Measurements from ENCODE around the gene OR10A4.
"Not testable (repeated sequence)": the region's sequence is repeated elsewhere in the genome, so short reads cannot be mapped to it uniquely, and the experiment has no call there.

Gene OR10A4, protein sequence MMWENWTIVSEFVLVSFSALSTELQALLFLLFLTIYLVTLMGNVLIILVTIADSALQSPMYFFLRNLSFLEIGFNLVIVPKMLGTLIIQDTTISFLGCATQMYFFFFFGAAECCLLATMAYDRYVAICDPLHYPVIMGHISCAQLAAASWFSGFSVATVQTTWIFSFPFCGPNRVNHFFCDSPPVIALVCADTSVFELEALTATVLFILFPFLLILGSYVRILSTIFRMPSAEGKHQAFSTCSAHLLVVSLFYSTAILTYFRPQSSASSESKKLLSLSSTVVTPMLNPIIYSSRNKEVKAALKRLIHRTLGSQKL

GRCh38 chr11:6876325-6876724, at the start of gene OR10A4:
Gene OR10A4 (plus strand): TSS chr11:6876625. CDS start chr11:6876648, 23 bp downstream.
- no peak for DNase-seq (ENCODE audit: low spot score)

DNA sequence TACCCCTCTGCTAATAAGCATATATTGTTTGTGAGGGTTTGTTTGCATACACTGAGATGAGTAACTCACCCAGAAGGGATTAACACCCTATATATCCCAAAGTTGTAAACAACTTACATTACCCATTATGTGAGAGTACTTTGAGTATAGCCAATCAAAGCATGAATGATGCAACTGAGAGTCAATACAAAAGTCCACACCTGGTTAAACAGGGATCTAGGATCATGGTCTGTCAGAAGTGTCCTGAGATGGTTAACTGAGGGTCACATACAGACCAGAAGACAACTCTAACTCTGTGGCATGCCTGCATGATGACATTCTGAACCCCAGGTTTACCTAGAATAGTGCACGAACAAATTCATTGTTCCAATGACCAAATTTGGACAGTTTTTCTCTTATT, 48.3 kb upstream of the OR10A4 start:
- DNase-seq (ENCODE audit: low spot score), result no peak

GRCh38 chr11:6833356-6833755, 43.1 kb upstream of the OR10A4 start:
- DNase-seq (ENCODE audit: low spot score), result no peak

DNA sequence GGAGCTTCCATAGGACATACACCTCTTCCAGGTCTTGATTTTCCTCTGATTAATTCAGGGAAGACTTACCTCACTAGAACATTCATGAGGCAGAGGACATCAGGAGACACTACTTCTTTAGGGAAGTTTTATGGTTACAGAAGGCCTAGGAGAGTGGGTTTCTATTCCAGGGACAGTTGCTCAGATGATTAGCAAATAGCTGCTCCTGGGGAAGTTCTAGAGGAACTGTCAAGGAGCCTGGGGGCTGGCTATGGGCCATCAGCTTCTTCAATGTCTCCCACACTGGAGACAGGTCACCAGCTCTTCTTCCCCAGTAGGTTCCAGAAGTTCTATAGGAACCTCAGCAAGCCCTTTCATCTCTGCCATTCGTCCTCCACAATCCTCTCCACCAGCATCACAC, 42.4 kb upstream of the OR10A4 start:
- no peak for DNase-seq (ENCODE audit: low spot score)

DNA sequence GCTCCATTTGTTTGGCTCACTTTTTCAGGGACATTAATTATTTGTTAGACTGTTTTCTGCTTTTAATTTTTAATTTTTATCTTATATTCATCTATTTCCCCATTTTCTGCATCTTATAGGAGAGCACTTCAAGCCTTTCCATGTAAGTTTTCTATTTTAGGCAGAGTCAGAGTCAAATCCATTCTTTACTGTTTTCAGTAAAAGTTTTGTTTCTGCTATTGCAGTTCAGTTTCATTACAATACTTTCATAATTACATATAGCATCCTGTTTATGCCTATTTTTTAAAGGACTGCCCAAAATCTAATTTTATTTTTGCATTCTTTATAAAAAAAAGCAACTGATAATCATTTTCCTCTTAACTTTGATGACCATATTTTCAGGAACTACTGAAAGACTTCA, 34.7 kb upstream of the OR10A4 start:
- DNase-seq (ENCODE audit: low spot score), result no peak

GRCh38 chr11:6843670-6844069, 32.8 kb upstream of the OR10A4 start:
- DNase-seq (ENCODE audit: low spot score), result no peak

DNA sequence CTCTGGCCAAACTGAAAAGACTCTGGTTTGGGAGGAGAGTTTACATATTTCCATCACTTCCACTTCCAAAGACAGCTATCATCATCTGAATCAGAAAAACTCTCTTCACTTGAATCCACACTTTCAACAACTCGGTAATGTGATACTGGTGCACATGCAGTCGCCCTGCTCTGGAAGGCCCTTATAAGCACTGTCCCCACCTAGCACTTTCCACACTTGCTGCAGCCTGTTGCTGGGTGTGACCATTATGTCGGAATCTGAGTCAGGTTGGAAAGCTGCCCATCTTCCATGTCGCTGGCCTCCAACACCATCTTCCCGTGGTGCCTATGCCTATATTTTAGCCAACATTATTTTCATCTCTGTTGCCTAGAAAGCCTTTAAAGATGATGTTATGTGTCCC, 32.1 kb upstream of the OR10A4 start:
- no peak for DNase-seq (ENCODE audit: low spot score)

DNA sequence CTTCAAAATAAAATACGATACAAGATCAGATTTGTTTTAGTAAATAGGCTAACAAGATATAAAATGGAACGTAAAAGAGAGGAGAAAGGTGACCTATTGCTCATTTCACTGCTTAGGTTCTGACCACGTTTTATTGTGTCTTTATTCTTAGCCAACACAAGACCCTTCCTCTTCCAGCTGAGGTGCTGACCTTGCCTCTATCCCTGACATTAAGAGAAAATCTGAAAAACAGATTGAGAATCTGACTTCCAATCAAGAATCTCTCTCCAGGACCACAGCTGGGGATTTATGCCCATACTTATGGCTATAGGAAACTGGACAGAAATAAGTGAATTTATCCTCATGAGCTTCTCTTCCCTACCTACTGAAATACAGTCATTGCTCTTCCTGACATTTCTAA, 31.0 kb upstream of the OR10A4 start, which contains the start of gene OR10A5:
TSS of gene OR10A5 (plus strand) at position 301 of the 400 bp plus-strand sequence. CDS start at position 301, 0 bp downstream.
- DNase-seq (ENCODE audit: low spot score), result no peak

GRCh38 chr11:6850526-6850925, 25.9 kb upstream of the OR10A4 start:
- no peak for DNase-seq (ENCODE audit: low spot score)

DNA sequence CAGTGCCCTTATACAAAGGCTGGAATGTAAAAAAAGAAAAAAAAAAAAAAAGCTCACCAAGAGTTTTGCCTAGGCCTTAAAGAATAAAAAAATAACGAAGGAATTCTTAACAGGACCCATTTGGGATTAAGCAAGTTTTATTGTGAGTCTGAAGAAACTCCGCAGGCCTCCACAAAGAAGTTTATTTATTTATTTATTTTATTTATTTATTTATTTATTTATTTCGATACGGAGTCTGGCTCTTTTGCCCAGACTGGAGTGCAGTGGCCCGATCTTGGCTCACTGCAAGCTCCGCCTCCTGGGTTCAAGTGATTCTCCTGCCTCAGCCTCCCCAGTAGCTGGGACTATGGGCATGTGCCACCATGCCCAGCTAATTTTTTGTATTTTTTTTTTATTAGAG, 21.6 kb upstream of the OR10A4 start:
- not testable (repeated sequence) for DNase-seq (ENCODE audit: low spot score)

- no peak for DNase-seq (ENCODE audit: low spot score)
These were observed 20.4 kb upstream of the OR10A4 start for GRCh38 chr11:6855971-6856541.

DNA sequence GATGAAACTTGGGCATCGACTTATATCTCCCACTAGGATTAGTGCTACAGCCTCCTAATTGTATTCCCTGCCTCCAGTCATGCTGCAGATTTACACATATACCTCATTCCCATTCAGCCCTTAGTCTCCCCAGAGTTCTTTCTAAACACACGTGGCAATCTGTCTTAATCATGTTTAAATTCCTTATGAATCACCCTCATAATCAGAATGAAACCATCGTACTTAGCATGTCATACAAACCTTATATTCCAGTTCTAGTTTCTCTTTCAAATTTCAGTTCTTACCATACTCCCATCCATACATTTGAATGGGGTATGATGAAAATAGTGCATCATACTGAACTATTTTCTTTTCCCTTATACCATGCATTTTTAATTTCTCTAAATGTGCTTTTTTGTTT, 19.6 kb upstream of the OR10A4 start:
- no peak for DNase-seq (ENCODE audit: low spot score)

- no peak for DNase-seq (ENCODE audit: low spot score)
These were observed 13.5 kb upstream of the OR10A4 start, which contains the start of gene OR10A2 for GRCh38 chr11:6862961-6863360. Gene OR10A2 (plus strand): TSS chr11:6863057. CDS start chr11:6869755, 6,698 bp downstream.

DNA sequence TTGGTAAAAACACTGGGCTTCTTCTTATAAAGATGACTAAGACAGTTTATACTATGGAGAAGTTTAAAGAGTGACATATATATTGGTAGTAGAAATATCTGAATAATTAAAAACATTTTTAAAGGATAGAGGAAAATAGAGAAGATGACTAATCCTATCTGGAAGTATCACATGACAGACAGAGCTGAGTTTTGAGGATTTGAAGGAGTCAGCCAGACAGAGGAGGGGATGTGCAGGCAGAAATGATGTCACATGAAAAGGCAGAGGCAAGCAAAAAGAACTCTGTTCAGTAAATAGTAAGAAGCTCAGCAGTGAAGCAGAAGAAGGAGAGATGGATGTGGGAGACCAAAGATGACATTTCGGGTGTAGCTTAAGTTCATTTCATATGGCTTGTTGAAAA, 12.0 kb upstream of the OR10A4 start:
- DNase-seq (ENCODE audit: low spot score), result no peak

DNA sequence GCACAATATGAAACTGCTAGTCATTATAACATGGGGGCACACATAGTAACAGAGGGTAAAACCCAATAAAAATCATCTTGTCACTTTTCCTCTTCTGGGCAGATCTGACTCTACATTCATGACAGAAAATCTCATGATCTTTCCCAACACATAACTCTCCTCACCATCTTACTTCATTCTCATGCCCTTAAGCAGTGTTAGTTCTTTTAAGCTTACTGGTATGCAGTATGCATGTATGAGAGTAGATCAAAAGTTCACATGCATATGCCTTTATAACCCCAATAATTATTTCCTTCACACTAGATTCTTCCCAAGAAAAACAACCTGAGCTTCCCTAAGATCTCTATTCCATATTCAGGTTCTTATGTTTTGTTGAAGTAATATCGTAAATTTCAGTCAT, 5.1 kb upstream of the OR10A4 start:
- no peak for DNase-seq (ENCODE audit: low spot score)

DNA sequence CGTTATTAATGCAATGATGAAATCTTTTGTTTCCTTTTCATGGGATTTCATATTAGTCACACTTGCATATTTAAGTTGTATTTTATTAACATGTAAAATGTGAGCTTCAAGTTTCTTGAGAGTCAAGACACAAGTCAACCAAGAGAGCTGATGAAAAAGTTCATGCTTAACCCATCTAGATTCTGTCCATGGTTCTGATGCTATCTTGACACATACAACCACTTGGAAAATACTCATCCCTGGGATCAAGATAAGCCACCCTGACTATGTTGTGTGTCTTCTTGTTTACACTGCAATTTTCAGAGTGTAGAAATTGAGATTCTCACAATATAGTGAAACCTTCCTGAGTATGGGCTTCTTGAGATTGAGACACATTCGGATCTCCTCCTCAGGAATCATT, 664 bp upstream of the OR10A4 start:
- no peak for DNase-seq (ENCODE audit: low spot score)

- DNase-seq (ENCODE audit: low spot score), result no peak
These were observed 489 bp downstream of the OR10A4 start for GRCh38 chr11:6876914-6877313.

DNA sequence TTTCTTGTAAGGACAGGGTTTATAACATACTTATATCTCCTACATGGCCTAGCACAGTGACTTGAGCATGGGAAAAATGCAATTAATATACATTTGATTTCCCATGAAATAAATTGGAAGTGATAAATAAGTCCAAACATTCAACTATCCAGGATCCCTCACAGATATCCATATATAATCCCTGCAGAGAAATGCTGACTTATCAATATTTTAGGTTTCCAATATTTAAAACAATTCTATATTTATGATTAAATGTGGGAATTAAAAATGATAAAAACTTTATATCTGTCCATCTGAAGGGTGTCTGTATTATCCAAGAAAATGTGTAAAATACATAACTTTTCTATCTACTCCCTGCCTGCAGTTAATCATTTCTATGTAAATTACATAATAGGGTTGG, 6.3 kb downstream of the OR10A4 start:
- no peak for DNase-seq (ENCODE audit: low spot score)

- not testable (repeated sequence) for DNase-seq (ENCODE audit: low spot score)
These were observed 11.3 kb downstream of the OR10A4 start for GRCh38 chr11:6887711-6888110.

- no peak for DNase-seq (ENCODE audit: low spot score)
These were observed 12.4 kb downstream of the OR10A4 start for GRCh38 chr11:6888830-6889229.

DNA sequence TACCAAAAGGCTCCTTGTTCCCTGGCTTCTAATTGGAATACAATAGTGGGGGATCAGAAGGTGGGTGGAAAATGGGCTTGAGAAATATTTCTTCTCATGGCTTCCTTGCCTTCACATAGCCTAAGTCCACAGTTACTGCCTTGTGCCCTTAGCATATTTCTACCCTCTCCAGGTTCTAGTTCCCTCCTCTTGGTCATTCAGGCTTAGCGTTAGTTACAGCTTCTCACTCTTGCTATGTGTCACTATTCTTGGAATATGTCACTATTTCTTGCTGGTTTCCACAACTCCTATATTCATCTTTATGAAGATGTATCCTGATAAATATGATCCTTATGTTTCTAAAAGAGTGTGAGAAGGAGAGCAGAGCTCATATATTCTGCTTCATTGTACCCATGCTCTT, 13.4 kb downstream of the OR10A4 start:
- no peak for DNase-seq (ENCODE audit: low spot score)

GRCh38 chr11:6892400-6892799, 16.0 kb downstream of the OR10A4 start, which contains the start of gene OR2D2:
Gene OR2D2 (minus strand): TSS chr11:6892500. CDS start chr11:6892500, 0 bp downstream.
- DNase-seq (ENCODE audit: low spot score), result no peak

DNA sequence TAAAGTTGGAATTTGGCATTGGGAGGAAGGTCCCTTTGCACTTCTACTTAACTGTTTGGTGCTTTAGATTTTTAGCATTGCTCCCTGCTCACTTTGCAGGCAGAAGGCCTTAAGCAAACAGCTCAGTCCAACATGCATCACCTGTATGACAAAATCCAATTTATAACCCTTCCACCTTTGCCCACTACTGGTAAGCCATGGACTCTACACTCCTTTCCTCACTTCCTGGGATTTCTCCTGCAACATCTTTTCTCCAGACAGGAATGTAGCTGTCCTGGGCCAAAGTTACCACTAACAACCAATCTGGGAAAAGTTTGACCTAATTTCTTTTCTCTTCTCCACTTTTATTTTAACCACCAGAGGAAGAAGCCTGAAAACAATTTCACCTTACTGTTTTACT, 17.7 kb downstream of the OR10A4 start:
- no peak for DNase-seq (ENCODE audit: low spot score)

- DNase-seq (ENCODE audit: low spot score), result no peak
These were observed 18.6 kb downstream of the OR10A4 start for GRCh38 chr11:6895010-6895409.
